GM12891 (cell line): ENCODE measurements around the gene NDUFB1.
A peak's percentile ranks its signal among the peaks of the same experiment; 100 is the strongest.

Source experiments
- DNase-seq: peaks from one replicate; pipeline ENCODE4 v3.0.0; 2011; ENCODE audit warnings: low spot score; ENCODE audit not compliant: insufficient read length
- FAIRE-seq: peaks from 2 replicates; lab custom pipeline; 2011; peaks lifted over from hg19 to GRCh38; lab: Jason Lieb, UNC
- PAX5 ChIP-seq: IDR thresholded peaks from 2 replicates; pipeline ENCODE4 v1.6.1; 2011; ENCODE audit warnings: low read length, moderate library complexity, mild to moderate bottlenecking; ENCODE audit not compliant: insufficient read depth, severe bottlenecking
- POLR2A ChIP-seq: IDR thresholded peaks from 2 replicates; pipeline ENCODE4 v1.6.1; 2011; ENCODE audit warnings: low read depth, low read length, control low read depth
- POLR2AphosphoS5 ChIP-seq: IDR thresholded peaks from 2 replicates; pipeline ENCODE4 v1.6.1; 2011; ENCODE audit warnings: low read depth, low read length, control low read depth
- POU2F2 ChIP-seq: IDR thresholded peaks from 2 replicates; pipeline ENCODE4 v1.6.1; 2011; ENCODE audit warnings: low read depth, mild to moderate bottlenecking, control low read depth, low read length, moderate library complexity
- SPI1 ChIP-seq: IDR thresholded peaks from 2 replicates; pipeline ENCODE4 v1.6.1; 2011; ENCODE audit warnings: low read depth, low read length, control low read depth
- TAF1 ChIP-seq: IDR thresholded peaks from 2 replicates; pipeline ENCODE4 v1.6.1; 2011; ENCODE audit warnings: low read depth, low read length, control low read depth

The NDUFB1 gene

GRCh38 chr14:92105073-92105892 lies 16.2 kb downstream of the NDUFB1 start:
- TF ChIP-seq TAF1: no peak
- no peak for TF ChIP-seq POU2F2
- TF ChIP-seq POLR2A: no peak
- TF ChIP-seq POLR2AphosphoS5: no peak
- TF ChIP-seq SPI1: no peak
- TF ChIP-seq PAX5: no peak
- no peak for FAIRE-seq
- DNase-seq: peak; percentile 12

- FAIRE-seq (no peak), DNase-seq (no peak)
- TF ChIP-seq TAF1 (no peak), POLR2AphosphoS5 (no peak), PAX5 (no peak), SPI1 (no peak), POU2F2 (no peak), POLR2A (no peak)
Measured at GRCh38 chr14:92103363-92103989, 18.0 kb downstream of the NDUFB1 start.

GRCh38 chr14:92099802-92100201 lies 21.7 kb downstream of the NDUFB1 start:
- no peak for TF ChIP-seq SPI1
- no peak for TF ChIP-seq POU2F2
- no peak for TF ChIP-seq TAF1
- TF ChIP-seq POLR2AphosphoS5: no peak
- TF ChIP-seq POLR2A: no peak
- TF ChIP-seq PAX5: no peak
- FAIRE-seq (no peak), DNase-seq (no peak)

- no peak for DNase-seq
- no peak for FAIRE-seq
- TF ChIP-seq POLR2AphosphoS5 (no peak), PAX5 (no peak), SPI1 (no peak), TAF1 (no peak), POU2F2 (no peak), POLR2A (no peak)
Measured at GRCh38 chr14:92093320-92093719, 28.2 kb downstream of the NDUFB1 start.

GRCh38 chr14:92088494-92088893 lies 33.0 kb downstream of the NDUFB1 start:
- FAIRE-seq (no peak), DNase-seq (no peak)
- TF ChIP-seq TAF1 (no peak), PAX5 (no peak), POLR2AphosphoS5 (no peak), POU2F2 (no peak), POLR2A (no peak), SPI1 (no peak)

- no peak for FAIRE-seq
- DNase-seq: no peak
- TF ChIP-seq POLR2A: no peak
- TF ChIP-seq POU2F2: no peak
- TF ChIP-seq TAF1: no peak
- TF ChIP-seq SPI1: no peak
Measured at GRCh38 chr14:92074555-92074954, 47.0 kb downstream of the NDUFB1 start.
